Measurements from ENCODE around the gene SMG6.

The SMG6 gene

DNA sequence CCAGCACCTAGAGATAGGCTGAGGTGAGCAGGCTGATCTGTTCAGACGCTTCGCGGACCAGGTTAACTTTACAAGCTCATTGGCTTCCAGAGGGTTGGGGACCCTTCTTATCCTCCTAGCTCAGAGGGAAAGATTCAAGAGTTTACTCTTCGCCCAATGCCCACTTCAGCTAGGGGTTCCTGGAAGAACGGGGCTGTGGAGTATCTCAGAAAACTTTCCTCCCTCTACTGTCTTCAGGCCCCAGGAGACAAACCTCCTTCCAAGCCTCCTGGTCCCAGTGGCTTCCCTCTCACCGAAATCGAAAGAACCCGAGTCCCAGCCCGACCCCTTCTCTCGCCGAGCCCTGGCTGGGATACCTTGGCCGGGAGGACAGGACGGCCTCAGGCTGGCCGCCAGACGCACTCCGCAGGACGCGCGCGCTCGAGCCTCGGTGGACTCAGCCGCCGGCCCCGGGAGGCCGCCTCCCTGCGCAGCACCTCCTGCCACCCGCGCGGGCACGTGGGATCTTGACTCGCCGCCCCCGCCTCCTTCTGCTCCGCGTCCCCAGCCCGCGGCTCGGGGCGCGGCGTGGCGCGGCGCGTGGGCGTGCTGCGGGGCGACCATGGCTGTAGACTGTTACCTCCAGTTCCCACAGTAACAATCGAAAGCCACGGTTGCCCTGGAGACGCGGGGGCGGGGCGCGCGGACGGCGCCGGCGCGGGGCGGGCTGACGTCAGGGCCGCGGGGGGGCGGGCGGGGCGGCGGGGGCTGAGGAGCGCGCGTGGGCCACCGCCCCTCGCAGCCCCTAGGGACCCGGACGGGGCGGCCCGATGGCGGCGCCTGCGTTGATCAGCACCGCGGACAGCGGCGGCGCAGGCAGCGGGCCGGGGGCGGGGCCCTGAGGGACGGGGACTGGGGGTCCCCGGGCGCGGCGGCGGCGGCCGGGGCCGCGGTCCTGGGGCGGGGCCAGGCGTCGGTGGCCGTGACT lies 254.0 kb downstream of the SMG6 start:
- Histone ChIP-seq H3K4me1 (ENCODE audit: insufficient read depth, low read length, severe bottlenecking) (peaks cover 32% of the 10 kb centered on the region), H2AFZ (ENCODE audit: low read length) (no peak overlapping the region), H3K9me2 (ENCODE audit: low read depth, low read length) (no peaks in the 10 kb centered on the region), H3K79me2 (ENCODE audit: insufficient read depth, low read length) (no peaks in the 10 kb centered on the region), H3K27me3 (ENCODE audit: insufficient read depth, low read length) (no peaks in the 10 kb centered on the region), H3K9me3 (ENCODE audit: low read length) (no peaks in the 10 kb centered on the region), H3K36me3 (ENCODE audit: insufficient read depth, low read length) (peaks cover 3% of the 10 kb centered on the region; the same call in 1 of the 2 replicates), H3K27ac (ENCODE audit: low read depth, low read length, poor library complexity, severe bottlenecking) (no peak overlapping the region), H3K4me2 (ENCODE audit: low read length) (peak overlapping the region; percentile 82), H4K20me1 (ENCODE audit: insufficient read depth, low read length) (no peaks in the 10 kb centered on the region), H3F3A (ENCODE audit: insufficient read depth, low read length) (no peaks in the 10 kb centered on the region), H3K4me3 (ENCODE audit: low read depth, low read length, poor library complexity, severe bottlenecking) (peak overlapping the region; percentile 67), H3K9ac (ENCODE audit: low read length) (peak overlapping the region; percentile 51; the same call in 1 of the 2 replicates)
- TF ChIP-seq EZH2 (IDR thresholded peaks at IDR 0.05; ENCODE audit: borderline replicate concordance, low read length), result no peak
- TF ChIP-seq, protein P1, sequence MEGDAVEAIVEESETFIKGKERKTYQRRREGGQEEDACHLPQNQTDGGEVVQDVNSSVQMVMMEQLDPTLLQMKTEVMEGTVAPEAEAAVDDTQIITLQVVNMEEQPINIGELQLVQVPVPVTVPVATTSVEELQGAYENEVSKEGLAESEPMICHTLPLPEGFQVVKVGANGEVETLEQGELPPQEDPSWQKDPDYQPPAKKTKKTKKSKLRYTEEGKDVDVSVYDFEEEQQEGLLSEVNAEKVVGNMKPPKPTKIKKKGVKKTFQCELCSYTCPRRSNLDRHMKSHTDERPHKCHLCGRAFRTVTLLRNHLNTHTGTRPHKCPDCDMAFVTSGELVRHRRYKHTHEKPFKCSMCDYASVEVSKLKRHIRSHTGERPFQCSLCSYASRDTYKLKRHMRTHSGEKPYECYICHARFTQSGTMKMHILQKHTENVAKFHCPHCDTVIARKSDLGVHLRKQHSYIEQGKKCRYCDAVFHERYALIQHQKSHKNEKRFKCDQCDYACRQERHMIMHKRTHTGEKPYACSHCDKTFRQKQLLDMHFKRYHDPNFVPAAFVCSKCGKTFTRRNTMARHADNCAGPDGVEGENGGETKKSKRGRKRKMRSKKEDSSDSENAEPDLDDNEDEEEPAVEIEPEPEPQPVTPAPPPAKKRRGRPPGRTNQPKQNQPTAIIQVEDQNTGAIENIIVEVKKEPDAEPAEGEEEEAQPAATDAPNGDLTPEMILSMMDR (IDR thresholded peaks at IDR 0.05; ENCODE audit: low read length), result no peak

DNA sequence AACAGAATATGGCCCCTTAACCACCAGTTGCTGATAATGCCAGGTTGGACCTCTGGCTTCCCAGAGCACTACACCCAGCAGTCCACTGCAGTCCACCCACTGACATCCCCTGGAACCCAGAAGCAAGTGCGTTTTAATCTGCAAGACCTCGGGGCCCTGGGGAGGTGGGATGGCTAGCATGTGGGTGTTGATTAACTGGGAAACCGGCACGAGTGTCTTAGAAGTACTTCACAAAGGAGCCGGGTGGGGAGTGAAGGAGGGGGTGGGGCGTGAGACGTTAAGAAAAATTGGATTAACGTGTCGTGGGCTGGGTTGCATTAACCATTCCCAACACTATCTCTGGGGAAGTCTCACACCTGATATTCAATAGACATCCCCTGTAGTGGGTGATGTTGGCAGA lies 254.8 kb downstream of the SMG6 start:
- Histone ChIP-seq H3K9me3 (ENCODE audit: low read length) (no peaks in the 10 kb centered on the region), H3K4me3 (ENCODE audit: low read depth, low read length, poor library complexity, severe bottlenecking) (peak overlapping the region; percentile 67), H3K9me2 (ENCODE audit: low read depth, low read length) (no peaks in the 10 kb centered on the region), H3K79me2 (ENCODE audit: insufficient read depth, low read length) (no peaks in the 10 kb centered on the region), H3K9ac (ENCODE audit: low read length) (no peak overlapping the region; the same call in 1 of the 2 replicates), H3K27me3 (ENCODE audit: insufficient read depth, low read length) (no peaks in the 10 kb centered on the region), H3K4me2 (ENCODE audit: low read length) (peak overlapping the region; percentile 82; the same call in 1 of the 2 replicates), H3K4me1 (ENCODE audit: insufficient read depth, low read length, severe bottlenecking) (peaks cover 24% of the 10 kb centered on the region), H3F3A (ENCODE audit: insufficient read depth, low read length) (no peaks in the 10 kb centered on the region), H2AFZ (ENCODE audit: low read length) (no peak overlapping the region), H4K20me1 (ENCODE audit: insufficient read depth, low read length) (no peaks in the 10 kb centered on the region), H3K36me3 (ENCODE audit: insufficient read depth, low read length) (peaks cover 11% of the 10 kb centered on the region), H3K27ac (ENCODE audit: low read depth, low read length, poor library complexity, severe bottlenecking) (no peak overlapping the region)
- no peak for TF ChIP-seq EZH2 (IDR thresholded peaks at IDR 0.05; ENCODE audit: borderline replicate concordance, low read length)
- TF ChIP-seq, protein P1 (IDR thresholded peaks at IDR 0.05; ENCODE audit: low read length), result no peak

- no peak overlapping the region for H3K27ac ChIP-seq (ENCODE audit: low read depth, low read length, poor library complexity, severe bottlenecking)
- no peak for TF ChIP-seq EZH2 (IDR thresholded peaks at IDR 0.05; ENCODE audit: borderline replicate concordance, low read length)
- TF ChIP-seq, protein P1 (IDR thresholded peaks at IDR 0.05; ENCODE audit: low read length), result no peak
- H3K27me3 ChIP-seq (ENCODE audit: insufficient read depth, low read length), result no peaks in the 10 kb centered on the region
These were observed 256.0 kb downstream of the SMG6 start for GRCh38 chr17:2047590-2047989.

More at GRCh38 chr17:2047590-2047989, 256.0 kb downstream of the SMG6 start:
- H3K9me2 ChIP-seq (ENCODE audit: low read depth, low read length), result no peaks in the 10 kb centered on the region
- H3K79me2 ChIP-seq (ENCODE audit: insufficient read depth, low read length), result no peaks in the 10 kb centered on the region
- H3K9ac ChIP-seq (ENCODE audit: low read length), result no peak overlapping the region
- no peak overlapping the region for H3K4me3 ChIP-seq (ENCODE audit: low read depth, low read length, poor library complexity, severe bottlenecking)
- peaks cover 23% of the 10 kb centered on the region for H3K36me3 ChIP-seq (ENCODE audit: insufficient read depth, low read length)
- no peaks in the 10 kb centered on the region for H3F3A ChIP-seq (ENCODE audit: insufficient read depth, low read length)
- H3K4me2 ChIP-seq (ENCODE audit: low read length), result no peak overlapping the region
- peaks cover 25% of the 10 kb centered on the region for H3K4me1 ChIP-seq (ENCODE audit: insufficient read depth, low read length, severe bottlenecking)
- no peaks in the 10 kb centered on the region for H4K20me1 ChIP-seq (ENCODE audit: insufficient read depth, low read length)
- H2AFZ ChIP-seq (ENCODE audit: low read length), result no peak overlapping the region
- H3K9me3 ChIP-seq (ENCODE audit: low read length), result no peaks in the 10 kb centered on the region

Data from OCI-LY1 (cell line).